Measurements from ENCODE around the gene RNF128.

GRCh38 chrX:106774981-106775380, 48.5 kb downstream of the RNF128 start:
- no peak for TF ChIP-seq RAD21 (IDR thresholded peaks at IDR 0.05)
- no peak for TF ChIP-seq CTCF (IDR thresholded peaks at IDR 0.05; ENCODE audit: low read depth, low read length, missing input control)
- TF ChIP-seq NR2F2 (IDR thresholded peaks at IDR 0.05): no peak
- no peak for TF ChIP-seq JUND (IDR thresholded peaks at IDR 0.05)
- no peak for TF ChIP-seq ZBTB33 (IDR thresholded peaks at IDR 0.05)
- TF ChIP-seq, protein P1, sequence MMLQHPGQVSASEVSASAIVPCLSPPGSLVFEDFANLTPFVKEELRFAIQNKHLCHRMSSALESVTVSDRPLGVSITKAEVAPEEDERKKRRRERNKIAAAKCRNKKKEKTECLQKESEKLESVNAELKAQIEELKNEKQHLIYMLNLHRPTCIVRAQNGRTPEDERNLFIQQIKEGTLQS (IDR thresholded peaks at IDR 0.05): no peak
- no peak for TF ChIP-seq HNF4G (IDR thresholded peaks at IDR 0.05)
- no peak for TF ChIP-seq REST (IDR thresholded peaks at IDR 0.05)
- TF ChIP-seq YY1 (IDR thresholded peaks at IDR 0.05): no peak
- no peak for TF ChIP-seq RXRA (IDR thresholded peaks at IDR 0.05)
- TF ChIP-seq EGR1 (IDR thresholded peaks at IDR 0.05; ENCODE audit: low read depth in 2 of 2): no peak

Measured in liver (tissue), 3 donors.